Progenitor cell of endocrine pancreas (in vitro differentiated cells): ENCODE measurements around the gene ZMYND8. TPM values are rescaled to one million over a fixed set of nuclear protein-coding genes. Genes with fewer than 3 reads are reported as not detected.

Experiments used
- DNase-seq: peaks from one replicate; pipeline ENCODE4 v3.0.0; 2021; ENCODE audit warnings: low spot score; ENCODE audit not compliant: unreplicated experiment
- H3K27ac Mint-ChIP-seq: 2 replicates; pipeline ENCODE4 v1.8.0; 2021; ENCODE audit warnings: mild to moderate bottlenecking, moderate library complexity, mixed read lengths
- H3K27me3 Mint-ChIP-seq: 2 replicates; pipeline ENCODE4 v1.8.0; 2021; ENCODE audit warnings: mixed read lengths
- H3K36me3 Mint-ChIP-seq: 2 replicates; pipeline ENCODE4 v1.8.0; 2022; ENCODE audit warnings: mixed read lengths; ENCODE audit not compliant: insufficient read depth
- H3K4me1 Mint-ChIP-seq: 2 replicates; pipeline ENCODE4 v1.8.0; 2021; ENCODE audit warnings: low read depth, mixed read lengths
- H3K4me3 Mint-ChIP-seq: 2 replicates; pipeline ENCODE4 v1.8.0; 2021; ENCODE audit warnings: low read depth, mild to moderate bottlenecking, moderate library complexity, mixed read lengths
- H3K9me3 Mint-ChIP-seq: 2 replicates; pipeline ENCODE4 v1.8.0; 2021; ENCODE audit warnings: low read depth, mixed read lengths
- CTCF ChIP-seq: fragments of 200-600 bp; sonication (generic); IDR thresholded peaks from one replicate; pipeline ENCODE4 v1.5.0; 2021; ENCODE audit warnings: antibody characterized with exemption, mild to moderate bottlenecking; ENCODE audit not compliant: unreplicated experiment
- total RNA-seq: library from RNA; stranded (reverse); gene quantifications from 2 replicates; pipeline ENCODE4 v1.2.1, GENCODE V29; 2021

The ZMYND8 gene
- total RNA-seq, 1 donor from 2014 or later, result 102 TPM

- no peak for TF ChIP-seq CTCF
- H3K9me3 Mint-ChIP-seq, result no peaks in the 10 kb centered on the region
- H3K36me3 Mint-ChIP-seq, result peaks cover 44% of the 10 kb centered on the region
- H3K4me1 Mint-ChIP-seq, result peaks cover 13% of the 10 kb centered on the region
- H3K27ac Mint-ChIP-seq, result peak overlapping the region; percentile 27
- no peaks in the 10 kb centered on the region for H3K27me3 Mint-ChIP-seq
- DNase-seq, result no peak
- no peak overlapping the region for H3K4me3 Mint-ChIP-seq
Measured at GRCh38 chr20:47287609-47288144, 68.8 kb downstream of the ZMYND8 start.

- Mint-ChIP-seq H3K36me3 (peaks cover 44% of the 10 kb centered on the region), H3K9me3 (no peaks in the 10 kb centered on the region), H3K27ac (no peak overlapping the region), H3K27me3 (no peaks in the 10 kb centered on the region), H3K4me1 (peaks cover 14% of the 10 kb centered on the region), H3K4me3 (no peak overlapping the region)
- no peak for TF ChIP-seq CTCF
- no peak for DNase-seq
Measured at GRCh38 chr20:47286681-47287080, 69.8 kb downstream of the ZMYND8 start.

- Mint-ChIP-seq H3K27me3 (no peaks in the 10 kb centered on the region), H3K4me1 (peaks cover 15% of the 10 kb centered on the region), H3K27ac (no peak overlapping the region), H3K36me3 (peaks cover 49% of the 10 kb centered on the region), H3K4me3 (no peak overlapping the region), H3K9me3 (no peaks in the 10 kb centered on the region)
- no peak for DNase-seq
- TF ChIP-seq CTCF, result no peak
Measured at GRCh38 chr20:47285189-47285588, 71.3 kb downstream of the ZMYND8 start.

- peaks cover 47% of the 10 kb centered on the region for H3K36me3 Mint-ChIP-seq
- no peak for DNase-seq
- peaks cover 15% of the 10 kb centered on the region for H3K4me1 Mint-ChIP-seq
- peak overlapping the region; percentile 8 for H3K27ac Mint-ChIP-seq
- H3K9me3 Mint-ChIP-seq, result no peaks in the 10 kb centered on the region
- no peaks in the 10 kb centered on the region for H3K27me3 Mint-ChIP-seq
- no peak overlapping the region for H3K4me3 Mint-ChIP-seq
- TF ChIP-seq CTCF, result no peak
Measured at GRCh38 chr20:47284373-47284772, 72.1 kb downstream of the ZMYND8 start.

GRCh38 chr20:47283411-47283810, 73.1 kb downstream of the ZMYND8 start:
- Mint-ChIP-seq H3K4me1 (peaks cover 15% of the 10 kb centered on the region), H3K9me3 (no peaks in the 10 kb centered on the region), H3K27me3 (no peaks in the 10 kb centered on the region), H3K4me3 (no peak overlapping the region), H3K36me3 (peaks cover 45% of the 10 kb centered on the region), H3K27ac (peak overlapping the region; percentile 27)
- no peak for TF ChIP-seq CTCF
- DNase-seq, result no peak
